Measurements from ENCODE around the gene FOXC1.

The FOXC1 gene

DNA sequence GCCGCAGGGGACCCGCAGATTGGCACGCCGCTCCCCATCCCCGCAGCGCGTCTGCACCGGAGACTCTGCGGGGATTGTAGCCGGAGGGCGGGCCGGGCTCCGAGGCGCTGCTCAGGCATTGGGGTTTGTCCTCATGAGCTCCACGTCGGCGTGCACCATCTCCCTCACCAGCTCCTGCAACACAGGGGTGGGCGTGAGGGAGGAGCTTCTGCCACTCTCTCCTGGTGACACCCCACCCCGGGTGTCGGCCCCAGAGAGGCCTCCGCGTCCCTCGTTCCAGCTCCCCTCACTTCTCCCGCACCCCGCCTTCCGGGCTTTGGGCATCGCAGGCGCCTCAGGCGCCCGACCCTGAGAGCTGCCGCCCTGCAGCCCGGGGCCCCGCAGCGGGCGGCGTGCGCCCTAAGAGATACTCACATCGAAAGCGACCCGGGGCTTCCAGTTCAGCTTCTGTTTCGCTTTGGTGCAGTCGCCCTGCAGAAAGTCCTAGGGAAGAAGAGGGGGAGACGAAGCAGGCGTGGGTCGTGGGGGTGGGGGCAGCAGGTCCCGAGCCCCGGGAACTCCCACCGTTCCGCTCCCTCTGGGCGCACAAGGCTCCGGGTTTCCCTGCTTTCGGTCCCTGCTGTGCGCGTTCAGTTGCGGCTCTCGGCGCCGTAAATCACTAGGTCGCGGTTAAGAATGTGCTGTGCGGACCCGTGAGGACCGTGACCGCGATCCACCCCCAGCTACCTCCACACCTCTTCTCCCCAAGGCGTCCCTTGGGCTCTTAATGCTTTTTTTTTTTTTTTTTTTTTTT lies 14.5 kb downstream of the FOXC1 start:
- H3K36me3 Mint-ChIP-seq (ENCODE audit: low read depth), result no peaks in the 10 kb centered on the region
- H3K4me3 Mint-ChIP-seq, result peak overlapping the region; percentile 78
- no peak overlapping the region for H3K27ac Mint-ChIP-seq
- H3K9me3 Mint-ChIP-seq, result no peaks in the 10 kb centered on the region
- intact Hi-C loops (cut with micrococcal nuclease), result no loop called here
- peaks cover 20% of the 10 kb centered on the region for H3K4me1 Mint-ChIP-seq (ENCODE audit: low read depth)
- peaks cover 94% of the 10 kb centered on the region for H3K27me3 Mint-ChIP-seq

DNA sequence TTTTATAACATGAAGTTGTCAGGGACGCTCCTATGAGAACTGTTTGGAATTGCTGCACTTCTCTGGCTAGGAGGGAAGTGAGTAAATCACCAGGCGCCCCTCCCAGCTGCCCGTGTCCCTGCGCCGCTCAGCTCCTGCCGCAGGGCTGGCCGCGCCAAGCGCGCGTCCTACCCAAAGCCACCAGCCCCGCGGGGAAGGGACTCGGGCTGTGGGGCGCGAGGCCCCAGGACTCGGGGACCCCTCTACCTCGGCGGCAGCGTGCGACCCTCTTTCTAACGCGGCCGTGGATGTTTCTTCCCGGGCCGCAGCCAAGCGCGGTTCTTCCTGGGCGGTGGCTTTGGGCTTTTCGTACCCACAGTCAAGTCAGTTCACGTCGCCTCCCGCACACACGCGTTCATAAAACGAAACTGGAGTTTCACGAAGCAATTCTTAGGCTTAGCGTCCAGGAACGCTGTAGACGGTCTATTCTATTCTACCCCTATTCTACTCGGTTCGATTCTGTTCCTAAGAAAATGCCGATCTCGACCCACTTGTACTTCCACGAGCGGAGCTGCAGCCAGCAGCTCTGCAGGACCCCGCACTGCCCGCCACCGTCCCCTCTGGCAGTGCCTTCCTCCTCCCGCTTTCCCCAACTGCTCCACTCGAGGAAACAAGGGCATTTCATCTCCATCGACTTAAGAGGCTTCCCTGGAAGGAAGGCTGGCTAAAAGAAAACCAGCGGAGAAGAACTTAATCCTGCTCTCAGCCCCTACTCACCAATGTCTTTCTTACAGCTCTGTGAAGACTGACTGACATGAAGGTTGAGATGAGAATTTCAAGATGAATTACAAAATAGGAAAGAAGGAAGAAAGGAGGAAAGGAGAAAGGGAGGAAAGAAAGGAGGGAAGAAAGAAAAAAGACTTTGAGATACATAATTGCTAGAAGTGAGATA lies 15.4 kb downstream of the FOXC1 start:
- Mint-ChIP-seq H3K27me3 (peaks cover 89% of the 10 kb centered on the region), H3K4me1 (ENCODE audit: low read depth) (peaks cover 12% of the 10 kb centered on the region), H3K4me3 (peak overlapping the region; percentile 78), H3K27ac (peak overlapping the region; percentile 5), H3K36me3 (ENCODE audit: low read depth) (no peaks in the 10 kb centered on the region), H3K9me3 (no peaks in the 10 kb centered on the region)
- intact Hi-C loops (cut with micrococcal nuclease), result no loop called here

DNA sequence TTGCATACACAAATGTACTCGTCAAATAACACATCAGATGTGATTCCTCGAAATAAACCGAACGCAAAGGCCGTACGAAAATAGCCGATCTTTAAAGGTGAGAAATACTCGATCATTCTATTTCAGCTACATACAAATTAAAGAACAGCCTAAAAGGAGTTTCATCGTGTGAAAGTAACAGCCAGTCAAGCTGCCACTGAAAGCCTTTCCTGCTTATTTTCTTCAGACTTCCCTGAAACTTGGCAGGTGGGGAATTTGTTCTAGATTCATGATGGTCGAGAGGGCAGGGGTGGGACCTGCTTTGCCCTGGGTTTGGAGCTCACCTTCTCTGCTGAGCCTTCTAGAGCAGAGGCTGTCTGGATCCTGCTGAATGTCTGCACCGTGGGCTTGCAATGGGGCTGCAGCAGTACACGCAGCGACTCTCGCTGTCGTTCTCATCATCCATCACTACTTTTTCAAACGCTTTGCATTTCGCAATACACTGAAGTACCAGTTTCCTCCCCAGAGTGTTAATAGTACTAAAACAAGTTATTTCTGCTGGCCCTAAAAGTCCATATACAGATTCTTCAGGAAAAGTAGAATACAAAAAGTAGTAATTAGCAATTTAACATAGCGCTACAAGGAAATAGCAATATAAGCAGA lies 16.2 kb downstream of the FOXC1 start:
- Mint-ChIP-seq H3K4me1 (ENCODE audit: low read depth) (peaks cover 9% of the 10 kb centered on the region), H3K36me3 (ENCODE audit: low read depth) (no peaks in the 10 kb centered on the region), H3K9me3 (no peaks in the 10 kb centered on the region), H3K27me3 (peaks cover 84% of the 10 kb centered on the region), H3K4me3 (no peak overlapping the region), H3K27ac (no peak overlapping the region)
- intact Hi-C loops (cut with micrococcal nuclease), result no loop called here

DNA sequence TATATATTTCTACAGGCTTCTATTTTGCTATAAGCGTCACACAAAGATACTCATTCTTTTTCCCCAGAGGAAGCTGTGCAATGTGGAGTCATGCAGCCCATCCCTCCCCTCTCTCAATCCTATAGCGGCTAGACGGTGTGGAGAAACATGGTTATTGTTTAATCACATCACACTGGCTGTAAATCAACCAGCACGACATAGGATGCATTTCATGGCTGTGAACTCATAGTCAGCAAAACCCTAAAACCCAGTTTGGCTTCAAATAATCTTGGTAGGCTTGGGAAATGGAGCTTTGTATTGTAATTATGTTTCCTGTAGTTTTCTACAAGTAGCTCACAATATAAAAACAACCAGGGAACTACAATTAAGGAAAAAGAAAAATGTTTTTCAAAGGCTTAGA lies 16.8 kb downstream of the FOXC1 start:
- H3K4me3 Mint-ChIP-seq, result no peak overlapping the region
- no peak overlapping the region for H3K27ac Mint-ChIP-seq
- no peaks in the 10 kb centered on the region for H3K36me3 Mint-ChIP-seq (ENCODE audit: low read depth)
- H3K27me3 Mint-ChIP-seq, result peaks cover 78% of the 10 kb centered on the region
- no peaks in the 10 kb centered on the region for H3K9me3 Mint-ChIP-seq
- intact Hi-C loops (cut with micrococcal nuclease), result no loop called here
- peaks cover 9% of the 10 kb centered on the region for H3K4me1 Mint-ChIP-seq (ENCODE audit: low read depth)

DNA sequence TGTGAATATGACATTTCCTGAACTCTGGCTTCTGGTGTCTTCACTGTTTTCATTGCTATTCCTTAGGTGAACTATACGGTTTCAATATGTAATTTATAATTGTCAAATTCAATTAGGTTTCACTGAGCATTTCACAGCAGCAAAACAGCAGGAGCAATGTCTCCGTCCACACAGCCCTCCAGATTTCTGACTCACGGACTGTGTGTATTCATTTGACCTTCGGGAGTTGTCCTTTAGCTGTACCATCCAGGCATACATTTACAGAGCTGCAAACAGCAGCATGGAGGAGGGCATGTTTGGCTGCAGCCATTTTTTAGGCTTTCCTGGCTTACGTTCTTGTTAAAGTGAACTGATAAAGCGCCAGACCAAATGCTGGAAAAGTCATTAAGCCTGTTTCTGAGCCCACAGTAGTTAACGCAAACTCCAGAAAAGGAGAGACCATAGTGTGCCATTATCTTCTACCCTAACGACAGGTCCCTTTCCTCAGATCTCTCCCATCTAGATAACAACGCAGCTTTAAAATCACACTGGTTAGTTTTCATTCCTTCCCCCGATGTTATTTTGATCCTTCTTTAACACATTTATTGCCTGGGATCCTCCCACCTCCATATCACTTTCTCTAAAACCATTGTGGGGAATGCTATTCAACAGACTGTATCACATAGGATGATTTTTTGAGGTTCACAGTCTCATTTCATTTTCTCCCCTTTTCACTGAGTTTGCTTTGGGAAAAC lies 18.3 kb downstream of the FOXC1 start:
- H3K27ac Mint-ChIP-seq, result no peak overlapping the region
- no peaks in the 10 kb centered on the region for H3K36me3 Mint-ChIP-seq (ENCODE audit: low read depth)
- peaks cover 9% of the 10 kb centered on the region for H3K4me1 Mint-ChIP-seq (ENCODE audit: low read depth)
- peaks cover 63% of the 10 kb centered on the region for H3K27me3 Mint-ChIP-seq
- no peak overlapping the region for H3K4me3 Mint-ChIP-seq
- H3K9me3 Mint-ChIP-seq, result no peaks in the 10 kb centered on the region
- intact Hi-C loops (cut with micrococcal nuclease), result no loop called here

DNA sequence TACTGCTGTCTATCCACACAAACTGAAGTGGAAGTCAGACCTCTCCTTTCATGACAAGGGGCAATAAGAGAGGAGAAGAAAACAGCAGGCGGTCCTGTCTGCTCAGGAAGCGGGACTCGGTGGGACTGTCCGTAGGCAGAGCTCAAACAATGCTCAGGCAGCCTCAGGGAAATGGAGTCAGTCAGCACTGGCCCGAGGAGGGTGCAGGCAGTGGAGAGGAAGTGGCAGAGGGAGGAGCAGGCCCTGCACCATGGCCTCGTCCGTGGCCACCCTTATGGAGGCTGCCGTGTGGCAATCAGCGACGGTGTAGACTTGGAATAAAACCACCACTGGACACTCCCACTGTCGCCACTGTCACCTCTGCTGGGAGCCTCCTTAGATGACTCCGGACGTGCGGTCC lies 19.6 kb downstream of the FOXC1 start:
- intact Hi-C loops (cut with micrococcal nuclease), result no loop called here
- H3K27ac Mint-ChIP-seq, result no peak overlapping the region
- H3K36me3 Mint-ChIP-seq (ENCODE audit: low read depth), result no peaks in the 10 kb centered on the region
- H3K9me3 Mint-ChIP-seq, result no peaks in the 10 kb centered on the region
- no peak overlapping the region for H3K4me3 Mint-ChIP-seq
- peaks cover 53% of the 10 kb centered on the region for H3K27me3 Mint-ChIP-seq
- H3K4me1 Mint-ChIP-seq (ENCODE audit: low read depth), result peaks cover 9% of the 10 kb centered on the region

DNA sequence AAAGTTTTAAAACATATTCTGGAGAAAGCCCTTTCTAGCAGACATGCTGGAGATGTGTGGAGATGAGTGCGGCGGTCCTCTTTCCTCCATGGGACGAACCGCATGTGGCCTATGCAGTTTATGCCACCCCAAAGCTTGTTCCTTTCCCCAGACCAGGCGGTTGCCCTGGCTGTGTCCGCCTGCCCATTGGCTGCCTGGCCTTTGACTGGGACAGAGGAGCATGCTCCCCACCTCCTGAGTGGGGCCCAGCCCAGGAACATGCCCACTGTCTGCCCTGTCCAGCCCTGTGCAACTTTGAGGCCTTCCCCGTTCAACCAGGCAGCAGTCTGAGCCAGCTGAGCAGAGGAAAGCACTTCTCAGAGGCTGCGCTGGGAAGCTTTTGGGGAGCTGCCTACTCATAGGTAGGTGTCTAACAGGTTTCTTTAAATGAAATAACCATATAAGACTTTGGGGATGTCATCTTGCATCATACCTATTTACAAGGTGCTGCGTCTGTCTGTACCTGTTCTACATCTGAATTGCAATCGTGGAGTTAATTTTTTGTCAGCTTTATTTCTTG lies 20.6 kb downstream of the FOXC1 start:
- Mint-ChIP-seq H3K36me3 (ENCODE audit: low read depth) (no peaks in the 10 kb centered on the region), H3K9me3 (no peaks in the 10 kb centered on the region), H3K27me3 (peaks cover 46% of the 10 kb centered on the region), H3K27ac (no peak overlapping the region), H3K4me1 (ENCODE audit: low read depth) (peaks cover 4% of the 10 kb centered on the region), H3K4me3 (no peak overlapping the region)
- intact Hi-C loops (cut with micrococcal nuclease), result no loop called here

DNA sequence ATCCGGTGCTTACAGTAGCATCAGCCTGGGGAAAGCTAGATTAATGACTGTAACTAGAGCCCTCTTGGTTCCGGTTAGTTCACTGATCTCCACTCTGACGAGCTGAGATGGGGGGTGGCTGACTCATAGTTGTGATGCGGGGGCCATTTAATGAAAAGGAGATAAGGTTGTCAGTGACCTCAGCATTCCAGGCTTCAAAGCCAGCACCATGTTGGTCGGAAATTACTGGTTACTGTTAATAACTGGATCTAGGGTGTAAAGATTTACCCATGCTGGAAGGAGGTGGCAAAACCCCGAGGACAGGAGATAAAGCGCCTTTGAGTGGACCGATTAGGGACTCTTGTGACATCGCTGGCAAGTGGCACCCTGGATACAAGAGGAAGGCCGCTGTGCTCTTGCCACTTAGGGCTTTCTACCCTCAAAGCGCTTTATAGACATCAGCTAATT lies 21.1 kb downstream of the FOXC1 start:
- intact Hi-C loops (cut with micrococcal nuclease), result no loop called here
- Mint-ChIP-seq H3K4me1 (ENCODE audit: low read depth) (no peaks in the 10 kb centered on the region), H3K27ac (no peak overlapping the region), H3K9me3 (no peaks in the 10 kb centered on the region), H3K36me3 (ENCODE audit: low read depth) (no peaks in the 10 kb centered on the region), H3K27me3 (peaks cover 41% of the 10 kb centered on the region), H3K4me3 (no peak overlapping the region)

DNA sequence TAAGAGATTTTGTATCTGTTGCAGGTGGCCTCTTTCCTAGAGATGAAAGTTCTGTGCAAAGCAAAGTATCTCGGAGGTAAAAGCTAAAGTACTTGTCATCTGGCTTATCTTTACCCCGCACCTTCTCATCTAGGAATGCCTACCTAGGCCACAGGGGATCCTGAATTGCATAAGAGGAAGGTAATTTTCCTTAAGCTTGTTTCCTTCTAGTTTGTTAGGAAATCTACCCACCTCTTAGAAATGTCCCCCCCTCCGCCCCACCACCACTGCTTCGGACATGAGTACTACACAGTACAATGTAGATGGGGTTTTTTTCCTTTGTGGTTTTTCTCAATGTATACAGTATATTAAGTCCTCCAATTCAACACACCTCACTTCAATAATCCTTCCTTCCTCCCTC lies 21.5 kb downstream of the FOXC1 start:
- H3K36me3 Mint-ChIP-seq (ENCODE audit: low read depth), result no peaks in the 10 kb centered on the region
- intact Hi-C loops (cut with micrococcal nuclease), result no loop called here
- peaks cover 36% of the 10 kb centered on the region for H3K27me3 Mint-ChIP-seq
- no peaks in the 10 kb centered on the region for H3K9me3 Mint-ChIP-seq
- no peaks in the 10 kb centered on the region for H3K4me1 Mint-ChIP-seq (ENCODE audit: low read depth)
- no peak overlapping the region for H3K4me3 Mint-ChIP-seq
- H3K27ac Mint-ChIP-seq, result no peak overlapping the region

DNA sequence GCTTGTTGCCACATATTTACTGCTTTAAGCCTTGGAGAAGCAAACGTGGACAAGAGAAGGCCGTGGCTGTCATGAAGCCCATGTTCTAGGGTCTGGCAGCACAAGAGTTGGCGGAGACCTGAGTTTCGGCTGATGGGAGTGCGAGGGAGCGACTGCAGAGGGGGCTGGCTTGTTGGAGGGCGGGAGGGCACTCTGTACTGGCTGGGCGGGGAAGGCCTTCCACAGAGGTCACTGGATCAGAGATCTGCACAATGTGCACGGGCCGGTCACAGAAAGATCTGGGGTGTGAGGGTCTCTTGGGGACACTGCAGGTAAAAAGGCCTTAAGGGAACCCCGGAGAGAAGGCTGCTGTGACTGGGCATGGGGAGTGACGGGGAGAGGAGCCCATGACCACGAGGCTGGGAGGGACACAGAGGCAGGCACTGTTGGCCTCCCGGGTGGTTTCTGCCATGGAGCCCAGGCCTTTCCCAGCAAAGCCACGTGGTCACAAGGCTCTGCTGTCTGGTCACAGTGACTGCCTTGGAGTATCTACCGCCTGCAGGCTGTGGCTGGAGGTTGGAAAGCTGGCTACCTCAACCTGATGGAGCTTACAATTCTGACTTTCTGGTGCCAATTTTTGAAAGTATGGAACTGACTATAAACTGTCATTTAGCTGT lies 23.8 kb downstream of the FOXC1 start:
- Mint-ChIP-seq H3K36me3 (ENCODE audit: low read depth) (no peaks in the 10 kb centered on the region), H3K27me3 (peaks cover 16% of the 10 kb centered on the region), H3K27ac (no peak overlapping the region), H3K9me3 (no peaks in the 10 kb centered on the region), H3K4me3 (no peak overlapping the region), H3K4me1 (ENCODE audit: low read depth) (no peaks in the 10 kb centered on the region)
- intact Hi-C loops (cut with micrococcal nuclease), result no loop called here

DNA sequence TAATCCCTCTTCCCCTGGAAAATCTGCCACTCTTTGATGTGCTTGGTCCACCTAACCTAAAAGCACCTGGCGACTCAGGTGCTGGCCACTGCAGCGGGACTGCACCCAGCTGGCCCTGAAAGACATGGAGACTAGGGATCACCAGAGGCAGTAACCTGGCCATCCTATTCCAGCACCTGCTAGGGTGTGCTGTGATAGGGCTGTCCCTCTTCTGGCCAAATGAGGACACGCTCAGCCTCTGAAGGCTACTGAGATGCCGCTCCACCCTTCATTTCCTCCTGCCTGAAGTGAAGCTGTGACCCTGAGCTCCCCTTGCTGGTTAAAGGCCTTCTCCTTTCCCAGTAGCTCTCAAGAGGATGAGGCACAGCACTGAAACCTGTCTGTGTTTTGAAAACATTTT lies 24.4 kb downstream of the FOXC1 start:
- Mint-ChIP-seq H3K9me3 (no peaks in the 10 kb centered on the region), H3K4me3 (no peak overlapping the region), H3K27ac (no peak overlapping the region), H3K4me1 (ENCODE audit: low read depth) (no peaks in the 10 kb centered on the region), H3K27me3 (peaks cover 10% of the 10 kb centered on the region), H3K36me3 (ENCODE audit: low read depth) (no peaks in the 10 kb centered on the region)
- intact Hi-C loops (cut with micrococcal nuclease), result no loop called here

DNA sequence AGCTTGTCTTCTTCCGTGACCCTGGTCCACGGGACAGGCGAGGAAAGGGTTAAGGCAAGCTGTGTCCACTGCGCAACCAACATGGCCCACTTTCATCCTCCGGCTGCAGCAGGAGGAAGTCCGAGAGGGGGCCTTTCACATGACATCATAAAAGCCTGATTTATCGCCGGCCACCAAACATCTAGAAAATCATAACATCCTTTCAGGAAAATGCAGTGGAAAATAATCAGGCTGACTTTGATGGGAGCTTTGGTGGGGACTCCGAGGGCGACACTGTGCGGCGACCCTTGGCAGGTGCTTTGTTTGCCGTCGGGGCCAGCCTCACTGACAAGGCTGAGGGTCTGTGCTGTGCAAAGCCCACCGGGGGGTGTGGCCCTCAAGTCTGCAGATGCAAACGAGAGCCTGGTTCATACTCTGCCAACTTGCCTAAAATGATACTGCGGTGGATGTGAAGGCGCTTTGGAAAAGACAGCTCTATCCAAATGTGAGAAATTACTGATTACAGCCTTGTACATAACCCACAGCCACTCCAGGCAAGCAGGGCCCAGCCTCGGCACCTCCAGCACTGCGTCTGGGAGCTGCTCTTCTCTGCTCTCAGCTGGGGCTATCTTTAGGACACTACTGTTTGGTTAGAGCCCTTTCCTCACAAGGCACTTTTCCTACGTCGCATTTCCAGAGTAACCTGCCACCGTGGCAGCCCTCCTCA lies 25.7 kb downstream of the FOXC1 start:
- no peaks in the 10 kb centered on the region for H3K4me1 Mint-ChIP-seq (ENCODE audit: low read depth)
- no peaks in the 10 kb centered on the region for H3K9me3 Mint-ChIP-seq
- no peaks in the 10 kb centered on the region for H3K36me3 Mint-ChIP-seq (ENCODE audit: low read depth)
- intact Hi-C loops (cut with micrococcal nuclease), result no loop called here
- peaks cover 3% of the 10 kb centered on the region for H3K27me3 Mint-ChIP-seq
- no peak overlapping the region for H3K27ac Mint-ChIP-seq
- no peak overlapping the region for H3K4me3 Mint-ChIP-seq

Measured in dendritic cell treated with granulocyte-macrophage colony-stimulating factor and Interleukin-4, amounts not matched to agents 40 ng/mL and 50 ng/mL, for 4 days (primary cell).